Measurements from ENCODE around the gene NREP. TPM values are rescaled to one million over a fixed set of nuclear protein-coding genes. Genes with fewer than 3 reads are reported as not detected.

The NREP gene
- total and polyA plus RNA-seq, 10 of the 15 experiments (the other 5 are each of a cell fraction or from before 2014, with no cell fraction given), result 20.6 to 117 (median 32.2) TPM

DNA sequence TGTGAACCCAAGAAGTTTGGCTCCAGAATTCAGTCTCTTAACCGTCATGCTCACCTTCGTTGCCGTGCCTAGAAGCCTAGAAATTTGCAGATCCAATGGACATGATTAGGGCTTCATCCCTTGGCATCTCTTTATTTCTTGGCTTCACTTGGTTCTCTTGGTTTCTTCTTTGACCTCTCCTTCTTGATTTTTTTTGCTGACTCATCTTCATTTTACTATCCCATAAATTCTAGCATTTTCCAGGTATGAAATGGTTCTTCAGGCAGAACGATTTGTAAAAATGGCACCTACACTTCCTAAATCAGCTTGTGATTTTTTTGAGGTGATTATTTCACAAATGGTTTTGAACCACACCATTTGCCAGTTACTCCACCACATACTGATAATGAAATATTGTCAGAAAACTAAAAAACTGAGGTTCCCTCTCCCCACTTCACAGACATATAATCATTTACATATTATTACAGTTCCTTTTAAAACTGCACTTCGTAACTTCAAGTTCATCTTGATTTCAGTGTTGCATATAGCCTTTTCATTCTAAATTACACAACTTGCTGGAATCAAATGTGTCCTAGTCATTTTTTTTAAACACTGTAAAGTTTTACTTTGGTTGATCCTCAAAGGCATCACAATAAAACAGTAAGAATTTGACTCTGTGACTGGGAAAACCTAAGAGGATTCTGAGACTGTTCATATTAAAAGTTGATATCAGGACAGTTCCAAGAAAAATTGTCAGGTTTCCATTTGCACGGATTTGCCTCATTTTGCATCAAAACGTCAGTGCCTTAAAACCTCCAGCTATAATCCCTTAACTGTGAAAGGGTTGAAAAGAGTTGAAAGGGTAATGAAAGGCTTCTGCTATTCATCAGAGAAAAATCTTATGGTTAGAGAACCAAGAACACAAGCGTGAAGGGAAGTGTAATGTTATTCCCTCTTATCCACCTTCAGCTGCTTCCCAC, 8.9 kb upstream of the NREP start:
- in situ Hi-C loops (cut with MboI), result no loop called here
- WGBS (ENCODE audit: insufficient coverage, insufficient replicate concordance, low lambda C conversion rate, missing lambda C conversion rate), result 63% methylated on average over 8 of the region's 8 CpGs
- ChIA-PET SMC1A (ENCODE audit: uncharacterized antibody, unreplicated experiment) (interaction anchor here (0.7 to 1.4 kb wide), 3 partner anchors 7 to 55 kb away, joined by 3 to 4 read pairs (median 3); no protein-coding TSS in a partner anchor), POLR2A (no interaction called here), RAD21 (ENCODE audit: unreplicated experiment) (interaction anchor here (0.8 to 1.6 kb wide), 2 partner anchors 9 to 215 kb away, joined by 3 to 4 read pairs; partner anchors contain the start of gene NREP), CTCF (interaction anchor here (1.2 kb wide), 1 partner anchor 234 kb away, joined by 4 read pairs; no protein-coding TSS in a partner anchor)
- no peak overlapping the region for H3K9ac ChIP-seq (ENCODE audit: control insufficient read depth, insufficient read depth, low read length)
- TF ChIP-seq IKZF1 (conservative IDR thresholded peaks at IDR 0.05) (no peak), HDAC2 (IDR thresholded peaks at IDR 0.05) (no peak), ZNF207 (IDR thresholded peaks at IDR 0.05; ENCODE audit: borderline replicate concordance) (no peak), YY1 (IDR thresholded peaks at IDR 0.05; ENCODE audit: low read depth, low read length) (no peak), RELB (IDR thresholded peaks at IDR 0.05; ENCODE audit: low read depth) (no peak)
- TF ChIP-seq, protein P1, sequence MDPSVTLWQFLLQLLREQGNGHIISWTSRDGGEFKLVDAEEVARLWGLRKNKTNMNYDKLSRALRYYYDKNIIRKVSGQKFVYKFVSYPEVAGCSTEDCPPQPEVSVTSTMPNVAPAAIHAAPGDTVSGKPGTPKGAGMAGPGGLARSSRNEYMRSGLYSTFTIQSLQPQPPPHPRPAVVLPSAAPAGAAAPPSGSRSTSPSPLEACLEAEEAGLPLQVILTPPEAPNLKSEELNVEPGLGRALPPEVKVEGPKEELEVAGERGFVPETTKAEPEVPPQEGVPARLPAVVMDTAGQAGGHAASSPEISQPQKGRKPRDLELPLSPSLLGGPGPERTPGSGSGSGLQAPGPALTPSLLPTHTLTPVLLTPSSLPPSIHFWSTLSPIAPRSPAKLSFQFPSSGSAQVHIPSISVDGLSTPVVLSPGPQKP (IDR thresholded peaks at IDR 0.05; ENCODE audit: low read depth, low read length), result no peak
- BruUV-seq (replicated peaks), result no TSS peak
- DNase-seq (ENCODE audit: low read depth, low spot score) (no peak), ATAC-seq (no peak), FAIRE-seq (no peak)
- H3K4me3 ChIP-seq, result no peak overlapping the region
- H3K9me3 ChIP-seq (replicated peaks; ENCODE audit: control insufficient read depth, insufficient read depth, low read length), result no peaks in the 10 kb centered on the region; the same call in 2 of the 3 replicates
- H3K27me3 ChIP-seq (replicated peaks in 1 of 2; ENCODE audit: control insufficient read depth in 2 of 2, insufficient read depth in 2 of 2, low read length in 1 of 2), result no peaks in the 10 kb centered on the region
- intact Hi-C loops (cut with micrococcal nuclease; ENCODE audit: unreplicated experiment), result no loop called here
- H3K79me2 ChIP-seq (ENCODE audit: control insufficient read depth, insufficient read depth, low read length), result no peaks in the 10 kb centered on the region
- no peak overlapping the region for H3K4me2 ChIP-seq (ENCODE audit: control insufficient read depth, insufficient read depth)
- no peak overlapping the region for H2AFZ ChIP-seq (ENCODE audit: control insufficient read depth, low read depth, low read length)
- no peaks in the 10 kb centered on the region for H3K4me1 ChIP-seq (ENCODE audit: control insufficient read depth, insufficient read depth, low read length)
- no peaks in the 10 kb centered on the region for H3K36me3 ChIP-seq (ENCODE audit: control insufficient read depth in 2 of 2, insufficient read depth in 2 of 2, low read length in 1 of 2)
- H3K27ac ChIP-seq (ENCODE audit: control insufficient read depth, insufficient read depth), result no peak overlapping the region
- H4K20me1 ChIP-seq (ENCODE audit: control insufficient read depth, insufficient read depth), result no peaks in the 10 kb centered on the region

All from GM12878 (cell line).